ENCODE data around the gene SYT15.
"Not testable (repeated sequence)": the region's sequence is repeated elsewhere in the genome, so short reads cannot be mapped to it uniquely, and the experiment has no call there.

SYT15 gene

GRCh38 chr10:46589589-46589988 lies 10.7 kb downstream of the SYT15 start:
- not testable (repeated sequence) for DNase-seq (ENCODE audit: low read depth)

DNA sequence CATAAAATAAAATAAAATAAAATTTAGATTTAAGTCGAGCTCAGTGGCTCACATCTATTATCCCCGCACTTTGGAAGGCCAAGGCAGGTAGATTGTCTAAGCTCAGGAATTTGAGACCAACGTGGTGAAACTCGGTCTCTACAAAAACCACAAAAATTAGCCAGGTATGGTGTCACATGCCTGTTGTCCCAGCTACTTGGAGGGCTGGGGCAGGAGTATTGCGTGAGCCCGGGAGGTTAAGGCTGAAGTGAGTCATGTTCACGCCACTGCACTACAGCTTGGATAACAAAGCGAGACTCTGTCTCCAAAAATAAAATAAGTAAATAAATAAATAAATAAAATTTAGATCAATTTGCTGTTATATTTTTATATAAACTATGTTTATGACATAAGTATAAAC lies 12.1 kb downstream of the SYT15 start:
- not testable (repeated sequence) for DNase-seq (ENCODE audit: low read depth)

DNA sequence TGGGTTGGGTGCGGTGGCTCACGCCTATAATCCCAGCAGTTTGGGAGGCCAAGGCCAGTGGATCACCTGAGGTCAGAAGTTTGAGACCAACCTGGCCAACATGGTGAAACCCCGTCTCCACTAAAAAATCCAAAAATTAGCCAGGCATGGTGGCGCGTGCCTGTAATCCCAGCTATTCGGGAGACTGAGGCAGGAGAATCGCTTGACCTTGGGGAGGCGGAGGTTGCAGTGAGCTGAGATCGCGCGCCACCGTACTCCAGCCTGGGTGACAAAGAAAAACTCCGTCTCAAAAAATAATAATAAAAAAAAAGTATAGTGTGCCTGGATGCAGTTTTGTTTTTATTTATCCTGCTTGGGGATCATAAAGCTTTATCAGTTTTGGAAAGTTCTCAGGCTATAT lies 14.4 kb downstream of the SYT15 start:
- DNase-seq (ENCODE audit: low read depth), result not testable (repeated sequence)

DNA sequence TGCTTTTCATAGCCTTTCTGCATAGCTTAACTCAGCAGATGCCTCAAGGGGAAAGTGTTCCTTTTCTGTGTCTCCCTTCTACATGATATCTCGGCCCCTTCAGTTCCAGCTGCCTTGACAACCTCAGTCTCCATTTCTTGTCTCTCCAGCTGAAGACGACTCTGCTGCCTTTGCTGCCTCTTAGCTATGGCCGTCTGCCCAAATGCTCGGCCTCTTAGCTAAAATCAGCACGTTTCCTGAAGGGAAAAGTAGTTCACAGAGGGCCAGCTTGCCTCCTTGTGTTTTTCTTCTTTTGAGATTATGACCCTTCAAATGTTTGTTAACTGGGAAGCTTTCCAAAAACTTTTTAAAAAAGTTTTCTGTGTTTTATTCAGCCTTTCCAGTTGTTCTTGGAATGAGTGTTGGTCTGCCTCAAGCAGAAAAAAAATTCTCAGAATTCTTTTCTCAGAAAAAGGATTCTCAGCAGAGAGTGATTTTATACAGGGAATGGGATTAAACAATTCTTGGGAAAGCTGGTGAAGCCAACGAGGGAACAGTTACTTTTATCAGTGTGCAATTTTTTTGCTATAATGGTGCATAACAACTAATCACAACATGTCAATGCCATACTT lies 15.6 kb downstream of the SYT15 start:
- not testable (repeated sequence) for DNase-seq (ENCODE audit: low read depth)

DNA sequence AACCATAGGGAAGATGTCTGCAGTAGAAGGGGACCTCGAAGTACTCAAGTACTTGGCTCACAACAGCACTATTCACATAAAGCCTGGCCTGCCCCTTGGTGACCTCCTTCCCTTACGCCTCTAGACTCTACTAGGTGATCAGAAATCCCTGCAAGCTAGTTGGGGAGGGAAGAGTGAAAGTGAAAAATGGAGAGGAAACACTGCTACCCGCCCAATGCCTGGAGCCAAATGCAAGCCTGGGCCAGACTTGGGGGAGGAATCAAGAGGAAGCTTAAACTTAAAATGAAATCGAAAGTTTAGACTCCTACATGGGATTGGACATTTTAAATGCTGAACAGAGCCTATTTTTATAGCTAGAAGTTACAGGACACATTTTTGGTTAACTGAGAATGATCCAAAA lies 17.6 kb downstream of the SYT15 start:
- not testable (repeated sequence) for DNase-seq (ENCODE audit: low read depth)

GRCh38 chr10:46597616-46598246 lies 18.8 kb downstream of the SYT15 start:
- not testable (repeated sequence) for DNase-seq (ENCODE audit: low read depth)

DNA sequence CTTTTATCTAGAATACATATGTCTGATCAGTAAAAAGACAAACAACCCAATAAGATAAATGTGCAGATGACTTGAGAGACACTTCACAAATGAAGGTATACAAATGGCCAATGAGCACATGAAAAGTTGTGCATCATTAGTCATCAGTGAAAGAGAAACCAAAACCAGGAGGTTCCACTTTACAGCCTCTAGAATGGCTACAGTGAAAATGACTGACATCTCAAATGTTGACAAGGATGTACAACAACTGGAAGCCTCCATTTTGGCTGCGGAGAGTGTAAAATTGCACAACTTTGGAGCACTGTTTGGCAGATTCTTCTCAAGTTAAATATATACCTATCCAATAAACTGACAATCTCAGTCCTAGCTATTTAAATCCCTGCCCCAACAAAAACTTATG lies 21.6 kb downstream of the SYT15 start:
- DNase-seq (ENCODE audit: low read depth), result not testable (repeated sequence)

- not testable (repeated sequence) for DNase-seq (ENCODE audit: low read depth)
These were observed 36.6 kb downstream of the SYT15 start for GRCh38 chr10:46615540-46615939.

GRCh38 chr10:46616227-46616626 lies 37.3 kb downstream of the SYT15 start:
- DNase-seq (ENCODE audit: low read depth), result not testable (repeated sequence)

DNA sequence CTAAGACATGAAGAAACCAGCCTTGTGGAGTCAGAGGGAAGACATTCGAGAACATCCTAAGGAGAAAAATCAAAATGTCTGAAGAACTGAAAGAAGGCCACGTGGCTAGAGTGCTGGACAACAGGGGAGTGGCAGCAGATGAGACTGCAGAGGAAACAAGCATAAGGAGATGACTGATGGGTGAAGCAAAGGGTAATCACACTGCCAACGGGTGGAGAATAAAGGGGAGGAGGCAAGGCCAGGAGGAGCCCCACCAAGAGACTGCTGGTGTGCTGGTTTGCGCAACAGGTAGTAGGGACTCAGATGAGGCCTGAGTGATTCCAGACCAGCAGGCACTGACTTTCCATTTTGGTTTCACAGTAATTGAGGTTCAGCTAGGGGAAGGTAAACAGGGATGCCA lies 38.2 kb downstream of the SYT15 start:
- DNase-seq (ENCODE audit: low read depth), result not testable (repeated sequence)

DNA sequence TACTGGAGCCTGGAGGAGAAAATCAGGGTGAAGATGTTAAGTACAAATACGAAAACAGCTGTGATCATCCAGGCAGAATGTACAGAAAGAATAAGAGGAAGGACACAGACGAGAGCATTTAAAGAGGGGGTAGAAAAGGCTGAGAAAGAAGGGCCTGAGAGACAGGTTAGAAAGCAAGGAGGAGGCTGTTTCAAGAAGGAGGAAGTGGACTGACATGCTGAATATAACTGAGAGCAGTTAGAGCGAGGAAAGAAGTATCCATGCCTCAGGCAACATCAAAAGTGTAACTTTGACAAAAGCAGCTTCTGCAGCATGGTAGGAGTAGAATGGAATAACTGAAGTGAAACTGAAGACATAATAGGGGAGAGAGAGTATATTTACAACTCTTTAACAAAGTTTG lies 39.0 kb downstream of the SYT15 start:
- not testable (repeated sequence) for DNase-seq (ENCODE audit: low read depth)

- DNase-seq (ENCODE audit: low read depth), result not testable (repeated sequence)
These were observed 45.1 kb downstream of the SYT15 start for GRCh38 chr10:46623899-46624654.

DNA sequence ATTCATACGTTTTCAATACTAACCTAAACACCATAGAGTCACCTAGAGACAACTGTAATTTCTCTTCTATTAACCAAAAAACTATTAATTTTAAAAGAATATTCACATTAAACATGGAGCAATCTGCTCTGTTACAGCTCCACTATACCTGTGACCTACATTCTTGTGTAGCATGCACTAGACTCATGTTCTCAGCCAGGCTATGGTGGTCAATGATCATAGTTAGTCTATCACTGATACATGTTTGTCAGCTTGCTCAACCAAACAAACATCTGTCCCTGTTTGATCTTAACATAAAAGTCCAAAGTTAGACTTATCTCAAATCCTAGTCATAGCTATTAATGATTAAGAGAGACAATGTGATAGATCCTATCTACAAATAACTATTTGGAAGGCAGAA lies 50.9 kb downstream of the SYT15 start:
- not testable (repeated sequence) for DNase-seq (ENCODE audit: low read depth)

DNA sequence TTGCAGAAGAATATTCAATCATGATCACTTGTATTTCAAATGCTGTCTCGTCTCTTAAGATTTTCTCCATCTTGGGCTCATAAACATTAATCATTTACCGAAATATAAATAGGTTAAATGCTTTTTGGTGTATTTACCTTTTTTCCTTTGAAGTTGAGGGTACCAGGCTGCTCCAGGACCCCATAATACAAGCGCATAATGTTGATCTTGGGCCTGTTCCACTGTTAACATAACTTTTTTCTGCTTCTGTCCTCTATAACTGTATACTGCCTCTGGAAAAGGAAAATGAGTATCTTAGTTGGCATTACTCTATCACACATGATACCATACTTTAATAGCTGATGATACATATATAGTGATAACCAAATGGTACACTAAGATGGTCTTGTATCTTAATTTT lies 51.9 kb downstream of the SYT15 start:
- not testable (repeated sequence) for DNase-seq (ENCODE audit: low read depth)

DNA sequence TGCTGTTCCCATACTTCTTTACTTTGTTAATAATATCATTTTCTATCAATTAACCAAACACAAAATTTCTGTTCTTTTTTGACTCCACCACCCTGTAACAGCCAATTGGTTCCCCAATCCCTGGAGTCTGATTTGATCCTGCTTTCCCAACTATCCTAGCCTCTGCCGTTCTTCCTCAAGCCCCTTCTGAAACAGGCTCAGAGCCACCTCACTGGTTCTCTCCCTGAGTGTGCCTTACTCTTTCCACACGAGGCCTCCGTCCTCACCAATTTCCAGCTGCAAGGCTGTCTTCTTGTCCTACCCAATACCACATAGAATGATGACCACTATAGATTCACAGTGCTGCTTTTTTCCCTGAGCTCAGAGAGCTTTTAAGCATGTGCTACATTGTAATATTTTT lies 52.8 kb downstream of the SYT15 start:
- DNase-seq (ENCODE audit: low read depth), result not testable (repeated sequence)

DNA sequence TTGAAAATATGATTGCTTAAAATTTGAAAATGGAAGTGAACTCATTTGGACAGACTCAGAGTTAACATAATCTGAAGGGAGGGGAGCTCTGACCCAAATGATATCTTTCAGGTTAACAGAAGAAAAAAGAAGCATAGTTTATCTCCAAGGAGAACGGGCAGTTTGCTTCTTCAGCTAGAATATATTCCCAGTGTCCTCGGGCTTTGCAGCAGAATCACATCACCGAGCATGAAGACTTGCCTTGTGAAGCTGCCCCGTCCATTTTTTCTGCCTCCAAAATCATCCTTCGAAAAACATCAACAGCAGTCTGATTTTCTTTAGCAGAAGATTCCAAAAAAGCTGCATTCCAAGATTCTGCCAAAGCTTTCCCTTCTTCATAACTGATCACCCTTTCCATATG lies 55.8 kb downstream of the SYT15 start:
- not testable (repeated sequence) for DNase-seq (ENCODE audit: low read depth)

DNA sequence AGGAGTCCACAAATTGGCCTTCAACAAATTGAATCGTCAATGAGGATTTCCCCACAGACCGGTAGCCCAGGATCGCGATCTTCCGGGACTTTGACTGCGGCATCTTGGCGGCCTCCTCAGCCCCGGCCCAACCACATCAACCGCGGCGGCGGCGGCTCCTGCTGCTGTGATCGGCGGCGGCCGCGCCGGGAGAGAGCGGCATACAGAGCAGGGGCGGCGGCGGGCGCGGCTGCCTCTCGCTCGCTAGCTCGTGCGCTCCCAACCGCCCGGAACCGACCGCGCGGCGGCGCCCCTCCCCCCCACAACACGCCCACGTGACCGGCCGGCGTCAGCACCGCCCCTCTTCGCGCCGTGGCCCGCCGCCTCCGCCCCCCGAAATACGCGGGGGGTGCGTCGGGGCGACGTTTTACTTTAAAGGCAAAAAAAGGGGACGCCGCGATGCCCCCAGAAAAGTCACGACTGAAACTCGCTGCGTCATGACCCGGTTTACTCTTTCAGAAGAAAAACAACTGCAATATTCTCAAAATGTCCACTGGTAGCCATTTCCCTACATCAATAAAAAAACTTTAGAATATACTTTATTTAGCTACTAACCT lies 56.5 kb downstream of the SYT15 start:
- not testable (repeated sequence) for DNase-seq (ENCODE audit: low read depth)

DNA sequence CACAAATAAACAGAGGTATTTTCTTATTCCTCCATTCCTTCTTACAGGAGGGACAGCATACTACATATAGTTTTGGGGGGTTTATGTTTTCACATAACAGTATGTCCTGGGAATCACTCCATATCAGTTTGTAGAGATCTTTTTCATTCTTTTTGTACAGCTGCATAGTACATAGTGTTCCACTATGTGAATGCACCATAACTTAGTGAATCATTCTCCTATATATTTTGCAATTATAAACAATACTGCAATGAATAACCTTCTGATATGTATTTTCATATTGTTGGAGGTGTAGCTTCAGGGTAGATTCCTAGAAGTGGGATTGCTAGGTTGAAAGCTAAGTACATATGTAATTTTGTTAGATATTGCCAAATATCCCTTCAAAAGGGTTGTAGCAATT lies 61.1 kb downstream of the SYT15 start:
- not testable (repeated sequence) for DNase-seq (ENCODE audit: low read depth)

All from CMK (cell line).